GM19193 (cell line): ENCODE results near the gene NIFK.

Experiments used
- POLR2A ChIP-seq: IDR thresholded peaks from 4 replicates; pipeline ENCODE4 v1.6.1; 2011; ENCODE audit not compliant: insufficient read depth, insufficient read length; ENCODE audit errors: extremely low read depth

The NIFK gene

DNA sequence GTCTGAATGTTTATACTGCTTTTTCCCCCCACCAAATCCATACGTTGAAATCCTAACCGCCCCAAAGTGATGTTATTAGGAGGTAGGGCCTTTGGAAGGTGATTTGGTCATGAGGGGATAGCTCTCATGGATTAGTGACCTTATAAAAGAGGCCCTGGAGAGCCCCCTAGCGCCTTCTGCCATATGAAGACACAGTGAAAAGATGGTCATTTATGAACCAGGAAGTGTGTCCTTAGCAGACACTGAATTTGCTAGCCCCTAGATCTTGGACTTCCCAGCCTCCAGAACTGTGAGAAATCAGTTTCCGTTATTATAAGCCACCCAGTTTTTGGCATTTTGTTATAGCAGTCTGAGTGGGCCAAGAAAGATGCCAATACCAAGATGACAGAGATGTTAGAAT is 11.5 kb upstream of the NIFK start:
- TF ChIP-seq POLR2A = no peak

GRCh38 chr2:121746071-121746578 is 9.4 kb upstream of the NIFK start:
- no peak for TF ChIP-seq POLR2A

GRCh38 chr2:121741450-121741849 is 4.8 kb upstream of the NIFK start:
- TF ChIP-seq POLR2A = no peak

DNA sequence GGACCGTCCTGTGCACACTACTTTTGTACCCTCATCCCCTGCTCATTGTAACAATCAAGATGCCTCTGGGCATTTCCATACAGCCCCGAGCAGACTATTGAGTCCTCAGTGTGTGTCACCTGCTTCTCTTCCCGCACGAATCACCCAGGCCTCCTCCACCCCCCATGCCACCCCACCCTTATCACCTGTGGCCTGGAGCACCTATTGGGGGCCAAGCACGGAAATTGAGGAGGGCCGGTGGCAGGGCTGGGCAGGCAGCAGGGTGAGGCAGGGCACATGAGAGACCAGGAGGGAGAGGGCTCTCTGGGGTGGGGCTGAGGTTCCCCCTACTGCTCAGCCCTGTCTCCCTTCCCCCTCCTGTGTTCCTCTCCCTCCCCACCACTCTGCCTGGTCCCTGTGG is 4.3 kb upstream of the NIFK start:
- no peak for TF ChIP-seq POLR2A

DNA sequence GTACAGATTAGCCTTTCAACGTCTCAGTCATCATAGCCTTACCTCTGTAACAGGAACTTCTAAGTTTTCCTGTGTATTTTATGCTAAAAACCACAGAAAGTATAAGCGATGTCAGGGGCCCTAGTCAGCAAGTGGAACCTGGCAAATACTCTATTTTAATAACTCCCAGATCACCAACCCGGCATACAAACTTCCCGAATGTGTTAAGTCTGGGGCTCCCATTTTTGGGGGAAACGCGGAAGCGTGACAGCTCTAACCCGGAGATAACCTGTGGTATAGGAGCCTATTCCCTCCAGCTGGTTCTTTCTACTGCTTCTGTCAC is 574 bp downstream of the NIFK start:
- no peak for TF ChIP-seq POLR2A

- no peak for TF ChIP-seq POLR2A
These were observed 1.1 kb downstream of the NIFK start for GRCh38 chr2:121735518-121736074.

GRCh38 chr2:121731366-121731765 is 5.3 kb downstream of the NIFK start:
- no peak for TF ChIP-seq POLR2A

- TF ChIP-seq POLR2A = no peak
These were observed 8.7 kb downstream of the NIFK start for GRCh38 chr2:121727950-121728349.

DNA sequence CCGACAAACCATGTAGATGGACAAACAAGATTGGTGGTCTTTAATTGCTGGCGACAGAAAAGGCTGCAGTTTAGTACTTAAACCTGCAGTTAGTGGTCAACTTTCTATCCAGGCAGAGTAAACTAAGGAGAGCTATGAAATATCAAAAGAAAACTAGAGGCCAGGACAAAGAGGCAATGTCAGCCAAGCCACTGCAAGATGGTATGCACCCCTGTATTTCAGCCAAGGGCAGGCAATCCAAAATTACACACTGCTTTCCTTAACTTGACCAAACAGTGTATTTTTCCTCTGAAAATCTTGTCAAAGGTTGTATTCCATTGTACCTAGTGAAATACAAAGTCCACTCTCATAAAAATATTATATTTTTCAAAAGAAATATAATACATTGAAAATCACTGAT is 9.3 kb downstream of the NIFK start:
- TF ChIP-seq POLR2A = no peak

DNA sequence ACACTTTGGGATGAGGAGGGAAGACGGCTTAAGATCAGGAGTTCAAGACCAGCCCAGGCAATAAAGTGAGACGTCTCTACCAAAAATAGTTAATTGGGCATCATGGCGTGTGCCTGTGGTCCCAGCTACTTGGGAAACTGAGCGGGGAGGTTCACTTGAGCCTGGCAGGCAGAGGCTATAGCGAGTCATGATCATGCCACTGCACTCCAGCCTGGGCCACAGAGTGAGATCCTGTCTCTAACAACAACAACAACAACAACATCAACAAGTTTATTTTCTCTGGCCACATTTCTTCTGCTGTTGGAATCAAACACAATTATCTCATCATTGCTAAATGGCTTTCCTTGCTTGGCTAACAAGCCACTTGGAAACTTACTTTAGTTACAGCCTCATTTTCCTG is 13.4 kb downstream of the NIFK start:
- no peak for TF ChIP-seq POLR2A

DNA sequence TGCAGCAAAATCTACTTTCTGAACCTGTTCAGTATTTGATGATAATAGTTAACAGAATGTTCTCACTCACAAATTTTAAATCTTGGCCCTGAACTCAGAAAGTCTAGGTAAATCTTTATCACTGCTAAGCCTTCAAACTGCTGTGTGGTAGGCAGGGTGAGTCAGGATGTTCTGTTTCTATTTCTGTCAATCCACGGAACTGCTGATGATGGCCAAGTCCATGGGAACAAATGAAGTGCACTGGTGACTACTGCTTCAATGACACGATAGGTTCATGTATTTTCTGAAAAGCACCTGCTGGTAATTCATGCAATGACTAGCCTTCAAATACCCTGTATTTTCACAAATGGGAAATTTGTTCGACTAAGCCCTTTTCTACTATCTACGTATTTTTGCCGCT is 14.2 kb downstream of the NIFK start:
- TF ChIP-seq POLR2A = no peak

DNA sequence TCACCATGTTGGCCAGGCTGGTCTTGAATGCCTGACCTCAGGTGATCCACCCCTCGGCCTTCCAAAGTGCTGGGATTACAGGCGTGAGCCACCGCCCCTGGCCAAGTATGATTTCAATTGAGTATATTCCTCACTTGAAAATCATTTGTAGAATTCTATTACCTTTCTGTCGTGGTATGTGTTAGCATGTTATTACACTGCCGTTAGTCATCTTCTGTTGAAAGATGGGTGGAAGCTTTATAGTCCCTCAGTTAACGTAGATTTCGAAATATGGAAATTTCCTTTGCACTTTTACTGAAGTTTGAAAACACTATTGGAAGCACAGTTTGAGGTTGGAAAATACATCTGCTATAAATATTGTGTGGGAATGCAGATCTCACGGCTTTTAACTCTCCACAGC is 14.7 kb downstream of the NIFK start:
- no peak for TF ChIP-seq POLR2A

DNA sequence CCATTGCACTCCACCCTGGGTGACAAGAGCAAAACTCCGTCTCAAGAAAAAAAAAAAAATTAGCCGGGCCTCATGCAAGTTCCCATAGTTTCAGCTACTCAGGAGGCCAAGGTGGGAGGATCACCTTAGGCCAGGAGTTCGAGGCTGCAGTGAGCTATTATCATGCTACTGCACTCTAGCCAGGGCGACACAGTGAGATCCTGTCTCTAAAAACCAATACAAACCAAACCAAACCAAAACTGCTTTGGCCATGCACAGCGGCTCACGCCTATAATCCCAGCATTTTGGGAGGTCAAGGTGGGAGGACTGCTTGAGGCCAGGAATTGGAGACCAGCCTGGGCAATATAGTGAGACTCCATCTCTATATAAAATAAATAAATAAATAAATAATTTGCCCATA is 19.1 kb downstream of the NIFK start:
- TF ChIP-seq POLR2A = no peak

GRCh38 chr2:121716126-121716525 is 20.5 kb downstream of the NIFK start:
- TF ChIP-seq POLR2A = no peak

DNA sequence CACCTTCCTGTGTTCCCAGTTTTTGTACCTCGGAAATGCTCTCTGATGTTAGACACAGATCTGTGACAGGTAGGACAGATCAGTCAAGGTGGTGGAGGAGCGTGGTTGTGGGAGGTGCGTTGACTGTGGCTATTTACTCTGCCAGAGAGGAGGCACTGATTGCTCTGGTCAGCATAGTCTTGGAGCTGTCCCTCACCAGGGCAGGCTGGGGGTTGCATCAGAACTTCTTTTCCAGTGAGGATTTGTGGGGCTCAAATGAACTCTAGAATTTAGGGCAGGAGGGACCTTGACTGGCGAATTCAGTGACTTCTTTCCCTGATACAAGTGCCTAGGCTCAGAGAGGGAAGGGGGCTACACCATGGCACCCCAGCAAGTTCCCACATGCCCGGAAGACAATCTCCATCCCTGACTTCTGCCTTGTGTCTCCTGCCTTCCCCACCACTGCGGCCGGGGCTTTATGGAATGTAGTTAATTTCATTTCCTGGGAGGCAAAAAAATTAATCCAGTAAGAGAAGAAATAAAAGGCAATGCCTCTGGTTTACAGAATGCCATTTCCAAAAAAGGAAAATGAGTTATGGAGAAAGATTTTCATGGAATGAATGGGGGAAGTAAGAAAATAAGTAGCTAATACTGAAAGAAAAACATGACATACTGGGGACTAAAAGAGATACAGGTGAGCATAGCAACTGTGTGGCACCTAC is 26.1 kb downstream of the NIFK start:
- no peak for TF ChIP-seq POLR2A

- no peak for TF ChIP-seq POLR2A
These were observed 26.8 kb downstream of the NIFK start for GRCh38 chr2:121709776-121710469.
